PFSK-1 (cell line): Measurements from ENCODE around the gene UHRF2.

Experiments
- POLR2AphosphoS5 ChIP-seq: IDR thresholded peaks from 2 replicates; pipeline ENCODE4 v1.6.1; 2012; ENCODE audit warnings: low read depth, mild to moderate bottlenecking, control low read depth, low read length, moderate library complexity
- REST ChIP-seq, 2 experiments: IDR thresholded peaks; 2 replicates each; pipeline versions ENCODE4 v1.6.1 to v1.8.0; 2011 to 2012; ENCODE audit warnings: low read depth in 2 of 2, low read length in 2 of 2, control low read depth in 1 of 2, inconsistent platforms in 1 of 2, mild to moderate bottlenecking in 1 of 2, moderate library complexity in 1 of 2; ENCODE audit not compliant: insufficient read depth in 1 of 2
- SIN3A ChIP-seq: IDR thresholded peaks from 2 replicates; pipeline ENCODE4 v1.6.1; 2012; ENCODE audit warnings: mild to moderate bottlenecking, low read length, moderate library complexity, borderline replicate concordance; ENCODE audit not compliant: insufficient read depth

- TF ChIP-seq POLR2AphosphoS5 (no peak), REST (IDR thresholded peaks at IDR 0.05; ENCODE audit: insufficient read depth in 1 of 2, low read depth in 2 of 2, low read length in 2 of 2) (no peak), SIN3A (no peak)
Measured at GRCh38 chr9:6471231-6471850, 58.3 kb downstream of the UHRF2 start.
